Peyer's patch (tissue), 4 donors: Measurements from ENCODE around the gene SPINK1.

ENCODE experiments used
- POLR2A ChIP-seq, 2 donors: fragments of 450-650 bp; IDR thresholded peaks; one replicate each; pipeline ENCODE4 v1.5.1; 2017; ENCODE audit warnings: antibody characterized with exemption in 2 of 2, mild to moderate bottlenecking in 2 of 2, moderate library complexity in 2 of 2
- TF ChIP-seq, protein P1 (sequence below), 6 experiments: fragments of 450-650 bp in 4 of 6; fragments of 200-600 bp in 2 of 6; sonication (generic) in 1 of 6; IDR thresholded peaks; one replicate each; pipeline ENCODE4 v1.5.1; 2017 to 2019; ENCODE audit warnings: antibody characterized with exemption in 6 of 6, mild to moderate bottlenecking in 3 of 6, moderate library complexity in 1 of 6

DNA sequence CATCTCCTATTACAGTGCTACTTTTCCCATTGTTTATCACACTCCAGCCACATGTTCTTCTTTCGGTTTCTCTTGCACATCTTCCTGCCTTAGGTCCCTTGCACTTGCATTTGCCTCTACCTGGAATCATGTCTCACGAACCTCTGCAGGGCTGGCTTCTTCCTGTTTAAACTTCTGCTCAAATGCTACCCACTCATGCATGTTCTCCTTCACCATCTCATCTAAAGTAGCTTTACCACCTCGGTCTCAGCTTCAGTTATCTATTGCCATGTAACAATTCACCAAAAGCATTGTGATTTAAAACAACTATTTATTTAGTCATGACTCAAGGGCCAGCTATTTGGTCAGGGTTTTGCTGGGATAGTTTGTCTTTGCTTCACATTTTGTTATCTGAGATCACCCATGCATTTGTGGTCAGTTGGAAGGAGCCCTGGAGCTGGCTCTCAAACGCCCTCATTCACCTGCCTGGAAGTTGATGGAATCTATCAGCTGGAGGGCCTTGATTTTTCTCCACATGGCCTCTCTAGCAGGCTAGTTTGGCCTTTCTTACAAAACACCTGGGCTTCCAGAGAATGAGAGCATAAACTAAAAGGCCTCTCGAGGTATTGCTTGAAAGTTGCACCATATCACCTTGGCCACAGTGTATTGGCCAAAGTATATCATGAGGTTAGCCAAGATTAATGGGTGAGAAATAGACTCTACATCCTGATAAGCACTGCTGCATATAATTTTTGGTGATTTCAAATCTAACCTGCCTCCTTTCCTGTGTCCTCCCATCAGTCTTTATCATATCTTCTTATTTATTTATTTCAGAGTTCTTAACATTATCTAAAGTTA is 21.4 kb downstream of the SPINK1 start:
- TF ChIP-seq, protein P1, sequence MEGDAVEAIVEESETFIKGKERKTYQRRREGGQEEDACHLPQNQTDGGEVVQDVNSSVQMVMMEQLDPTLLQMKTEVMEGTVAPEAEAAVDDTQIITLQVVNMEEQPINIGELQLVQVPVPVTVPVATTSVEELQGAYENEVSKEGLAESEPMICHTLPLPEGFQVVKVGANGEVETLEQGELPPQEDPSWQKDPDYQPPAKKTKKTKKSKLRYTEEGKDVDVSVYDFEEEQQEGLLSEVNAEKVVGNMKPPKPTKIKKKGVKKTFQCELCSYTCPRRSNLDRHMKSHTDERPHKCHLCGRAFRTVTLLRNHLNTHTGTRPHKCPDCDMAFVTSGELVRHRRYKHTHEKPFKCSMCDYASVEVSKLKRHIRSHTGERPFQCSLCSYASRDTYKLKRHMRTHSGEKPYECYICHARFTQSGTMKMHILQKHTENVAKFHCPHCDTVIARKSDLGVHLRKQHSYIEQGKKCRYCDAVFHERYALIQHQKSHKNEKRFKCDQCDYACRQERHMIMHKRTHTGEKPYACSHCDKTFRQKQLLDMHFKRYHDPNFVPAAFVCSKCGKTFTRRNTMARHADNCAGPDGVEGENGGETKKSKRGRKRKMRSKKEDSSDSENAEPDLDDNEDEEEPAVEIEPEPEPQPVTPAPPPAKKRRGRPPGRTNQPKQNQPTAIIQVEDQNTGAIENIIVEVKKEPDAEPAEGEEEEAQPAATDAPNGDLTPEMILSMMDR (IDR thresholded peaks at IDR 0.05), result no peak
- no peak for TF ChIP-seq POLR2A (IDR thresholded peaks at IDR 0.05)
